Activated CD4-positive, alpha-beta T cell treated with anti-CD3 and anti-CD28 coated beads for 4 hours (primary cell): ENCODE data around the gene CNST.
"Not testable (repeated sequence)": the region's sequence is repeated elsewhere in the genome, so short reads cannot be mapped to it uniquely, and the experiment has no call there.

Experiments
- DNase-seq, 2 donors: peaks; one replicate each; pipeline ENCODE4 v3.0.0-alpha.2; 2020

Gene CNST

DNA sequence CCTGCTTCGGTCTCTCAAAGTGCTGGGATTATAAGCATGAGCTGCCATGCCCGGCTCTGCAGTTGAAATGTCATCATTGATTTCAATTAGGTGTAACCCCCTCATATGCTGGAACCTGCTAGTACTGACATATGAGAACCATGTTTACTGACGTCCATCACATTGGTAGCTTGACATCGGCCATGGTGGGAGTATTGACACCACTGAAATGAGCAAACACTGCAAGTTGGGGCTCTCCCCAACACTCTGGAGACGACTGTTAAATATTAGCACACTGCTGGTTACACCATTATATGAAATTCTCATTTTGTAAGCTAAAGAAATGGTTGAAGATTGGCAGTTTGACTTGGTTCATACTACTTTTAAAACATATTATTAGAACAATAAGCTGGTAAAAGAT, 63.7 kb downstream of the CNST start:
- no peak for DNase-seq

DNA sequence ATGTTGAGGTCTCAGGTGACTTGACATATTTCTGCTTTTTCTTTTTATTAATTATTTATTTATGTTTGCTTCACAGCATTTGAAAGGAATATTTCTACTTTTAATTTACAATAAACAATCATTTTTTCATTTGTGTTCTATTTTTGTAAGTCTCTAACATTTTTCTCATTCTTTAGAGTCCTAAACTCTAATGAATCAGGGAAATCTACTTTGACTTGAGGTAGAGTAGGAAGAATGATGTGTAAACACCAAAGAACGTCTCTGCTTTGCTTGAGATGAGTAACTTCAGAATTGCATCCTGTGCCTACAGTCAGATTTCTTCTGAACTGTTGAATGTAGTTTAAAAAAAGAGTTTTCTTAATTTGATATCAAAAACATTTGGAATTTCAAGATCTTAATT, 65.2 kb downstream of the CNST start:
- DNase-seq: no peak

DNA sequence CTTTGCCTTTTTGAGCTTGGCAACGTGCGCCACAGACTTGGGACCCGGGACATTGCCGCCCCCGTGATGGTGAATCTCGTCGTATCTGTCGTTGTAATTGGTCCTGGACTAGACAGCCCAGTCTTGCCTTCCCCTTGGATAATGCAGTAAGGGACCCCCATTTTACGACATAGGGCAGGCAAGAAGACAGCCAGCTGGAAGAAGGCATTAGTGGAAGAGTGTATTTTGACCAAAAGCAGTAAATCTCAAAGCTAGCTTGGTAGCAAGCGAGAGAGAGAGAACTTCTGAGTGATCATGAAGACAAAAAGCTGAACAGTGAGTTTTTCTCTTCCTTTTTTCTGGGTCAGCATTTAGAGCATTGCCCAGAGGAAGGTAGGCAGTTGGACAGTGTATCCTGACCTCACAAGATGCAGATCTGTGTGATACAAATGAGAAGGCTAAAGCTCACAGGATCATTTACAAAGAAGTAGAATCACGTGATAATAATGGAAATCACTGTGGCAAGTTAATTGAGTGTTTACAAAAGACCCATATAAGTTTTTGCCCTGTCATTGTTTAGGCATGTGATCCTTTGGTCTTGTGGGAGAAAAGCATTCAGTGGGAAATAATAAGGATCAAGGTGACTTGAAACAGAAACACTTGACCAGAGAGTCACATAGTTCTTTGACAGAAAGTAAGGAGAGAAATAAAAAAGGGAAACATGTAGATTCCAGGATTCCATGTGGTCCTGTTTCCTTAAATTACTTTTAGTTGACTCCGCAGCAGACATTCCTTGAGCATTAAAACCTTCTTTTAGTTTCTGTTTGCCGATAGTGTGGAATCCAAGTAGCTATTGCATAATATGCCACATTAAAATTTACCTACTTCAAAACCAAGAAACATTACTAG, 66.3 kb downstream of the CNST start:
- no peak for DNase-seq

DNA sequence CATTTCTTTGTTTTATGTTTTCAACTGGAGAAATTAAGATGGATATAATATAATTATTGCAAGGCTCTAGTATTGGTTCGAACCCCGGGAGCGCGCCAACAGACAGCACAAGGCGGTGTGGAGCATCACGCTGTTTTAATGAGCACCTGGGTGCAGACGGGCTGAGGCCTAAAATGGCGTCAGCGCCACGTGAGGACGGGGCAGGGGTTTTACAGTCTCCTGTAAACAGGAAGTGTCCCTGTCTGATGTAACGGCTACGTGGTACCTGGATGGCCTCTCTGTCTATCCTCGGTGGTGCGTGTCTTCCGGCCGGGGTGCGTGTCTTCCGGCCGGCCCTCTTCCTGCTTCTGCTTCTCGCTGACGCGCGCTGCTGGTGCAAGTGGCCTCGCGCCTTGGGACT, 68.4 kb downstream of the CNST start:
- DNase-seq: not testable (repeated sequence)

DNA sequence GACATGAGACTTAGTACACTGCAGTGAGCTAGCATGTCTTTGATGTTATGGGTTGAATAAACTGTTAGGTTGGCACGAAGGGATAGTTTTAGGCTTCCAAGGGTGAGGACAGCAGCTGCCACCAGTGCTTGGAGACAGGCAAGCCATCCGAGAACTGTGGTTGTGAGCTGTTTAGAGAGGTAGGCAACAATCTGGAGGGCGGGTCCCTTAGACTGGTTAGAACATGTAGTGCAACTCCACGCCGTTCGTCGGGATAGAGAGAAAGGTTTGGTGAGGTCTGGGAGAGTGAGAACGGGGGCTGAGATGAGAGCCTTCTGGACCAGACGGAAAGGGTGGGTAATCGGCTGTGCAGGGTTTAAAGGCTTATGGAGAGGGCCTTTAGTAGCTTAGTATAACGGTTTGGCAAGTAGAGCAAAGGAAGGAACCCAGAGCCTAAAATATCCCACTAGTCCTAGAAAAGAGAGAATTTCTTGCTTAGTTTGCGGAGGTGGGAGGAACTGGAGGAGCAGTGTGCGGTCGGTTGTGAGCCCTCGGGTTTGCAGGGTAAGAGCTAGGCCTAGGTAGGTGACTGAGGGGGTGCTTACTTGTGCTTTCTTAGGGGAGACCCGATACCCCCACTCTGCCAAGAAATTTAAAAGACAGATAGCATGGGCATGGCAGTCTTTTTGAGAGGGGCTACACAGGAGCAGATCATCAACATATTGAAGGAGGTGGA, 72.8 kb downstream of the CNST start:
- no peak for DNase-seq

DNA sequence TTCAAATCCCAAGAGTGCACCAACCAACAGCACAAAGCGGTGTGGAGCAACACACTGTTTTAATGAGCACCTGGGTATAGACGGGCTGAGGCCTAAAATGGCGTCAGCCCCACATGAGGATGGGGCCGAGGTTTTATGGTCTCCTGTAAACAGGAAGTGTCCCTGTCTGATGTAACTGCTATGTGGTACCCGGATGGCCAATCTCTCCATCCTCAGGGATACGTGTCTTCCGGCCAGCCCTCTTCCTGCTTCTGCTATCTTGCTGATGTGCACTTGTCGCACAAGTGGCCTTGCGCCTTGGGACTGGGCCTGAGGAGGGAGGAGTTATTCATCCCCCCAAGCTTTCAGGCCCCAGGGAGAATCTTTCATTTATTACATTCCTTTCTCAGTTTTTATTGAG, 73.5 kb downstream of the CNST start:
- DNase-seq: no peak

DNA sequence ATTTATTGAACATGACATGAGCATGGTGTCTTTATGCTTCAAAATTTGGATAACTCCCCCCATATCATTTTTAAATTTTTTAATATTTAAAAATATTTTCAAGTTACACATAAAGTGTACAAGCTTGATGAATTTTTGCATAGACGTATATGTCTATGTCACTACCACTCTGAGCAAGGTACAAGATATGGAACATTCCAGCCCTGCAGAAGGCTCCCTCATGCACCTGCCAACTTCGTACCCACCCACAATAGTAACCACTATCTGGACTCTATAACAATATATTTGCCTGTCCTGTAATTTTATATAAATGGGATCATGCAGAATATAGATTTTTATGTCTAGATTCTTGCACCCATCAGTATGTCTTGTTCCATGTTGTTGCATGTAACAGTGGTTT, 74.5 kb downstream of the CNST start:
- no peak for DNase-seq

DNA sequence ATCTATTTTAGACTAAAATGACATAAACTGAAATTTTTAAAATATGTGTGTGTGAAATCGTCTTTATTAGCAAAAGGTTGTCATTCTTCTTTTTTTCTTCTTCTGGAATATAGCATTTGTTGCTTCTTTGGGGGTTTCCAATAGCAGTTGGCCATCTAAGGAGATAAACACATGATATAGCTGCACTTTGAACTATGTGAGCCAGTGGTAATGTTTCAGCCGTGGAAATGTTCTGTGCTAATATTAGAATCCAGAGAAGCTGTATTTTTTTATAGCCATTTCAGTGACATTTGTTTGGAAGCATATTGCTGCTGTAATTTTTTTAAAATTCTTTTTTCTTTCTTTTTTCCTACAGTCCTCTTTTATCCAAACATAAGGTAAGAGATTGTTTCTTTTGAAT, 75.1 kb downstream of the CNST start:
- no peak for DNase-seq

DNA sequence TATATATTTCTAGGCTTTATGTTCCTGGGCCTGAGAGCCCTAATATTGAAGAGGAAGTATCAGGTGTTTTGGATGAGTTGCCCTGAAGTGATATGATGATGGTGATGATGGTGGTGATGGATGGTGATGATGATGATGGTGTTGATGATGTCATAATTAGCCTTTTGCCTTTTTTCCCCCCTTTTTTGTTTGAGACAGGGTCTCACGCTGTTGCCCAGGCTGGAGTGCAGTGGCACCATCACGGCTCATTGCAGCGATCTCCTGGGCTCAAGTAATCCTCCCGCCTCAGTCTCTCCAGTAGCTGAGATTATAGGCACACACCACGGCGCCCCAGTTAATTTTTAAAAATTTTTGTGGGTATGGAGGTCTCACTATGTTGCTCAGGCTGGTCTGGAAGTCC, 76.5 kb downstream of the CNST start:
- no peak for DNase-seq

DNA sequence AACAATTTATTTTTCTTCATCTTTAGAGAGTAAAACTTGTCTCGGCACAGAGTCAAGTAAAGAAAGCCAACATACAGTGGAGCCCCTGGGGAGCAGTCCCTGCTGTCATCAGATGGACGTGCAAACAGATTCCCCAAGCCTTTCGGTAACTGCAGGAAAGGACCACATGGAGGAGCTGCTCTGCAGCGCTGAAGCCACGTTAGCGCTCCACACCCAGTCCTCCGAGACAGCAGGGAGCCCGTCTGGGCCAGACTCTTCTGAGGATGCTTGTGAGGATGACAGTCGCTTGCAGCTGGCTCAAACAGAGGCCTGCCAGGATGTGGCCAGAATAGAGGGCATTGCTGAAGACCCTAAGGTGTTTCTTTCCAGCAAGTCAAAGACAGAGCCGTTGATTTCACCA, 80.9 kb downstream of the CNST start:
- no peak for DNase-seq

DNA sequence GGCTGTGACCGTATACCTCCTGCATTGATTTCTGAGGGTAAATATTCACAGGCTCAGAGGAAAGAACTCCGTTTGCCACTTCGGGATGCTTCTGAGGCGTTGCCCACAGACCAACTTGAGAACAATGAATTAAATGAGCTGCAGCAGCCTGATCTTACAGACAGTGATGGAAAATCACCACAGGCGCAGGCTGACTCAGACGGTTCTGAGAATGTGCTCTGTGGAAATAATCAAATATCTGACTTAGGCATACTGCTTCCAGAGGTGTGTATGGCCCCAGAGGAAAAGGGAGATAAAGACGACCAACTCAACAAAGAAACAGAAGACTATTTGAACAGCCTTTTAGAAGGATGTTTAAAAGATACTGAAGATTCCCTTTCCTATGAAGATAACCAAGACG, 81.3 kb downstream of the CNST start:
- no peak for DNase-seq

DNA sequence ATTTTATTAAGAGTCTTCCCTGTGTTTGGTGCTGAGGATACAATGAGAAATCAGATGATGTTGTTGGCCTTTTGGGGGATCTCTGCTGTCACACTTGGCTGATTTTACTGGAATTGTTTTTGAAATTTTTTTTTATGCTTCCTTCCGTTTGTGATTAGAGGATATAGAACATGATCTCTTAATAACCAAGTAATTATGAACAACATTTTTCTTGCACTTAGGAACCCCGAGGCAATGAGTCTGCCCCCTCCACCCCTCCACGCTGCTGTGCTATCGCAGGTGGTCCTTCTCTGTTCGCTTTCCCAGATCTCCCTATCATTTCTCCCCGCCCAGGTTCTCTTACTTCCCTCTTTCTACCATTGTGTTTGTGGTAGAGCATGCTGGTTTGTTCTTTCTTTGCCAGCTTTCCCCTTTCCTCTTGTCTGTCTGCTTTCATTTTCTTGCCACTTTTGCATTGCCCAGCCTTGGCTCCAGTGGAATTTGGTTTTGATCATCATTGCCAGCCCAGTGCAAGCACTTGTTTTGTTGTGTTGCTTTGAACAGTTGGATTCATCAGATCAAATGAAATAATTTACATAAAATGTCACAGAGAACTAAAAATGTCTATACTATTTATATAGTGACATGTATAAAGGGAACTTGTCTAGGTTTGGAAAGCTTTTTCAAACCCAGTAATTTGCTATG, 84.9 kb downstream of the CNST start:
- no peak for DNase-seq

DNA sequence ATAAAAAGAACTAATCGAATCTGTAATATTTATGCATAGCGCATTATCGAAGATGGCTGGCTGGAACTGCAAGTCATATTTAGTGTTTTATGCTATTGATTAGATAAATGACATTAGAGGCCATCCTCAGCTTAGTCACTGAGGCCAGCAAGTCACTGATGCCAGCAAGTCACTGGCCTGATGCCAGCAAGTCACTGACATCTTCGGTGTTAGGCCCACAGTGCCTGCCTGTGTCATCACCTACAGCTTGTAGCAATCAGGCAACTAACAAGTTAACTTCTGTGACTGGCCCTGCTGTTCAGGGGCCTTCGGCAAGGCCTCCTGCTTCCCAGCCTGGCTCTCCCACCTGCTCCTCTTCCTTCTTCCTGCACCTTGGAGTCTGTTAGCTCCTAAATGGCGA, 92.3 kb downstream of the CNST start:
- DNase-seq: no peak

DNA sequence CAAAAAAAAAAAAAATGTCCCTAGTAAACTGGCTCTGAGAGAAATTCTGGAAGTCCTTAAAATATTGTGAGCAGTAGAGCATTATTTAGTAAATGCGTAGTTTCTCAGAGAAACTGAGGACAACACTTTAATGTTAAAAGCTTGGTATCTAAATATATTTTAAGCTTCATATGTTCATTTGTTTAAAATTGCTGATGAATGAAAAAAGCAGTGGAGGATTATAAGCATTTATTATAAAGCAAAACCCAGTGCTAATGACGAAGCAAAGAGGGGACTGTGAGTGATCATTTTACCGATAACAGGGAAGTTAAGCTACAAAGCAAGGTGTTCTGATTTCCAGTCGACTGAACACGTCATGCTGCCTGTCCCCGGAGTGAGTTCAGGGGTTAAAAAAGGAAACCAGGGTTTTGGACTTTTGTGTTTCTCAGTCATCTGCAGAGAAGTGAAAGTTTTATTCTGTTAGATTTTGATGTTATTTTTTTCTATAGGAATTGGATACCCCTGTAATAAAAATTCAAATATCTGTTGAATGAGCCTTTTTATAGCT, 93.4 kb downstream of the CNST start:
- DNase-seq: no peak

DNA sequence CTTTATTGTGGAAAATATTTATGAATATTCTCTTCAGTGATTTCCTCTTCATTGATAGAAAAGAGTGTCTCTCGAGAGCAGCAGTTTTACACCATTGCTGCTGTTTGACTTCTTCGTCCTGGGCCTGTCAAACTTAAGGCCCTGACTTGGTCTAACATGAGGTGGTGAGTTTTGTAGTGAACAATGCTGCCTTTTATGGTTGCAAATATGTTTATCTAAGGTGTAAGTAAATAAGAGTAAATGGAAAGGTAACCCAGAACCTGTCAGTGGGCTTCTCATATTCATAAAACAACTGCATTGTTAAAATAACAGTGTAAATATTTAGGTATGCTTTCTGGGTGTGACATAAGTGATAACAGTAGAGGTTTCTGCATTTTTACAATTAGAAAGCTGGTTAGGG, 95.2 kb downstream of the CNST start:
- no peak for DNase-seq

DNA sequence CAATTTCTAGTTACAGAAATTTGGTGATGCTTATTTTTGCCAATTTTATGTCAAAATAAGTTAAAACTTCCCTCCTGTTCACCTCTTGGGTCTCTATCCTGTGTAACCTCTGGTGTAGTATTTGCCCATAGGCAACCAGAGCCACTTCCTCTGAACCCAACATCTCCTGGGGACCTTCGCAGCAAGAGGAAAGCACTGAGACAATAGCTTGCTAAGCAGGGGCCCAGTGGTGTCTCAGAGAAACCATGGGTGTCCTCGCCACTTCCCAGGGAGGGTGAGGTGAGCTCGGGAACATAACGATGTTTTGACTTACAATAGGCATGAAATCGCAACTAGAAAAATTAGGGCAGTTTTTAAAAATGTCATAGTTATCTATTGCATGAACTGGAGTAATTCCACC, 101.5 kb downstream of the CNST start:
- DNase-seq: no peak

DNA sequence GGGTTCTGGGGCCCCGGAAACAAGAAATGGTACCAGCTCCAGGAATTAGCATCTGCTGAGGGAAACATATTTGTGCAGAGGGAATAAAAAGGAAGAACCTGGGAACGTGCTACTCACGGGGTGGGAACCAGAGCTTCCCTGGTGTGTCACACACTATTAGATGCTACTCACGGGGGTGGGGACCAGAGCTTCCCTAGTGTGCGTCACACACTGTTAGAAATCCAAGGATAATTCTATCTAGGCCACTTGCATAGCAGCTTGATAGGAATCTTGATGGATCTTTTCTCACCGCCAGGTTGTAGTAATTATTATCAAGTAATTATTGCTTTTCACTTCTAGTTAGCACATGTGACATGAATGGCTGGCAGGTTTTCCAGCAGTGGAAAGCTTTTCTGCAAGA, 103.4 kb downstream of the CNST start:
- DNase-seq: no peak

DNA sequence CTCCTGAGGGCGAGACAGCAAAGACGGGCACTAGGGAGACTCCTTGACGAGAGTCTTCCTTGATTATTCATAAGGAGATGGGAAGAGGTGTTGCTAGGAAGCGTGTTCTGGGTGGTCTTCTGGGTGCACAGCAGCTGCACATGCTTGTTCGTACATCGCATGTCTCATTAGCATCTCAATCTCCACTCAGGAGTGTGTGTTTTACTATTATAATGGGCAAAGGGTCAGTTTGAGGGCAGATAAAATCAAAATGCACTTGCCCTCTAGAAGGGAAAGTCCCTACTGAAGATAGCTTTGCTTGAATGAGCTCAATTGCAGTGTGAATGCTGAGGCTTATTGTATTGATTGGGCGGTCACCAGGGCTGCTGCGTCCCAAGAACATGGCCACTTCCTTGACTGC, 107.8 kb downstream of the CNST start:
- DNase-seq: no peak

DNA sequence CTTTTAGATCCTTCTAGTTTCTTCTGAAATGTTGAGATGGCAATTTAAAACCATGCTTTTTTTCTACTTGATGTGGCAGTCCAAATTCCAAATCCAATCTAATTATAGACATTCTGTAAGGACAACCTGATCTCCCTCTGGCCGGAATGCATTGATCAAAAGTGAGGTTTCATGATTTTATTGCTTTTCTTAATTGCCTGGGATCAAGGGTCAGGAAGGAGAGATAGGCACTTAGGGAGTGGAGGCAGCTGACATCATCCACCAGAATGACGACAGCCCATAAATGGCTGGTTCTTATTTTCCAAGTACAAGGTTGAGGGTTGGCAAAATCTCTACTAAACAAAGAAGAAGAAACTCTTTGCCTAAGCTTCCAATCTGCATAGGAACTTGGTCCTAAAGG, 111.6 kb downstream of the CNST start:
- DNase-seq: no peak

DNA sequence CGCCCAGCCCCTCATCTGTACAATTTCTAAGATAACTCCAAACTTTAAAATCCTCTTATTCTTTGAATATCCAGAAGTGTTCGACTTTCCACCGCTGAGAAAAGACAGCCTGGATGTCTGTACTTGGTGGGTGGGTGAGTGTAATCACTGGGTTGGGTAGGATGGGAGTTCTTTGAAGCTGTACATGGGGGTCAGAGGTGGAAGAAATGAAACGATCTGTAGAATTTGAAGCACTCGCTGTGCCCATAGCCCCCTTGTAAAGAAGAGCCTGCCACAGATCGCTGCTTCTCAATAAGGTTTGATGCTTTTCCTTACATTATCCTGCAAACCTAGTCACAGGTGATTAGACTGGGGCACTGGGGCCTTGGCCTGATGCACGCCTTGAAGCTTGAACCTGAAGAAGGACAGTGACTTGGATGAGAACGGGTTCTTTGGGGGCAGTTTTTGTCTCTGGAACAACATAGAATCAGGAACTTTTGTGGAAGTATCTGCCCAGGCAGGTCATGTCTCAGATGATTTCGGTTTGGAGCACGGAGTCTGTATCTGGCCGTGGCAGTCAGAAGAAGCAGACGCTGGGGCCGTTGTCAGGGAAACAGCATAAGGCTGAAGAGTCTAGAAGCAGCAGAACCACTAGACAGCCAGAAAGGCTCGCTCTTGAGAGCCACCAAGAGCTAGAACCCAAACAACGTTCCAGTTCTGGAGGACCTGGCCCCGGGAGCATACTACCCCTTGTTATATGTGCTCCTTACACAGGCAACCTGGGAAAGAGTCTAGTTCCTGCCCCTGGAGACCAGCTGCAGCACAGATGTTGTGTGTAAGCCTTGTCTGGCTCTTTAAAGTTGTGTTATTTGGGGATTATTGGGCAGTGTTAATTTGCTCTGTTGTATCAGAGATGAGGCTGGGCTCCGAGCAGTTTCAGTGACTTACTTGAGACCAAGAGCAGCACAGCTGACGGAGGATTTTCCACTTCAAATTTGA, 112.8 kb downstream of the CNST start:
- DNase-seq: no peak

DNA sequence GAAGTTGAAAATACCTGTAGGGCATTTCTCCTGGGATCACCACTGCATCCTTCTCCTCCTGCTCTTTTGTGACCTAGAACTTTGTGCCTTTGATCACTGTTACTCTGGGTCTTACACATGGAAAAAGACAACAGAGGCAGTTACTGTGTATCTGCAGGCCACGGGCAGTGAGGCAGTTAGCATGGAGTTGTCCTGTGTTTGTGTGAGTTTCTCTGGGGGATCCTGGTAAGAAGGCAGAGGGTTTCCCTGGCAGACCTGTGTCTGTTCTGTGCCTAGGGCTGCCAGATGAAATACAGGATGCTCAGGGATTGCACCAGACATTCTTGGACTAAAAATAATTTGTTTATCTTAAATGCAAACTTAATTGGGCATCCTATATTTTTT, 113.5 kb downstream of the CNST start:
- no peak for DNase-seq

DNA sequence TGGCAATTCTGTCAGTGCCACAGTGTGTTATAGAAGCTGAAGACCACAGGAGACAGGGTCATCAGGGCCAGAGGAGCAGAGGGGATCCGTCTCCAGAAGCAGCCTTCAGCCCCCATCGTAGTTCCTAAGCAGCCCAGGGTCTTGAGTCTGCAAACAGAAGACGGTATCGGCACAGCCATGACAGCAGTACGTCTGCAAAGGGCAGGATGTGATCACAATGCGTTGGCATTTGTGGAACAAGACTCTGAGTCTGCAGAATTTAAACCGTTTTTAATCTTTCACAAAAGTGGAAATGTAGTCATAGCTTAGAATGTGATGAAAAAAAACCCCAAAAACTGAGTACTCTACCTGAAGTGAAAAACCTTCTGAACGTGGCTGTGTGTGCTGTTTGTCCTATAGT, 113.9 kb downstream of the CNST start:
- DNase-seq: no peak
